ENCODE measurements around the gene JMJD7. TPM values are rescaled to one million over a fixed set of nuclear protein-coding genes. Genes with fewer than 3 reads are reported as not detected.

JMJD7 gene
- total RNA-seq, 2 experiments from 2014 or later, result 3.0 to 14.1 TPM

- Histone ChIP-seq H3K9me3 (ENCODE audit: low read length) (no peaks in the 10 kb centered on the region), H3K79me2 (ENCODE audit: insufficient read depth, low read depth, low read length) (no peaks in the 10 kb centered on the region), H3K4me1 (ENCODE audit: insufficient read depth, low read length, poor library complexity, severe bottlenecking) (no peaks in the 10 kb centered on the region), H3K36me3 (ENCODE audit: insufficient read depth, low read length) (no peaks in the 10 kb centered on the region), H3K9me2 (ENCODE audit: insufficient read depth, low read length) (no peaks in the 10 kb centered on the region), H3K27ac (ENCODE audit: low read depth, low read length, poor library complexity, severe bottlenecking) (no peak overlapping the region), H3K4me2 (ENCODE audit: low read length) (no peak overlapping the region), H4K20me1 (ENCODE audit: insufficient read depth, low read length) (no peaks in the 10 kb centered on the region), H3K4me3 (ENCODE audit: low read depth, low read length, poor library complexity, severe bottlenecking) (no peak overlapping the region), H2AFZ (ENCODE audit: low read length) (no peak overlapping the region)
- intact Hi-C loops (cut with micrococcal nuclease; ENCODE audit: unreplicated experiment), result no loop called here
- TF ChIP-seq CTCF (conservative IDR thresholded peaks at IDR 0.05; ENCODE audit: low read length) (no peak), EZH2phosphoT487 (IDR thresholded peaks at IDR 0.05; ENCODE audit: borderline replicate concordance, low read depth, low read length) (no peak)
- POLR2A ChIA-PET, result interaction anchor here (0.6 kb wide), 1 partner anchor 56 kb away, joined by 3 read pairs; no protein-coding TSS in a partner anchor
- no TSS peak for BruUV-seq (replicated peaks)
- no peak for DNase-seq (ENCODE audit: low spot score)
- CTCF ChIA-PET (ENCODE audit: unreplicated experiment), result no interaction called here
These were observed 23.3 kb downstream of the JMJD7 start for GRCh38 chr15:41851167-41851523.

- no TSS peak for BruUV-seq (replicated peaks)
- ChIA-PET CTCF (ENCODE audit: unreplicated experiment) (no interaction called here), POLR2A (interaction anchor here (0.6 kb wide), 2 partner anchors 57 to 666 kb away, joined by 3 read pairs; no protein-coding TSS in a partner anchor)
These were observed 24.0 kb downstream of the JMJD7 start for GRCh38 chr15:41851755-41852370.

More at GRCh38 chr15:41851755-41852370, 24.0 kb downstream of the JMJD7 start:
- TF ChIP-seq CTCF (conservative IDR thresholded peaks at IDR 0.05; ENCODE audit: low read length) (no peak), EZH2phosphoT487 (IDR thresholded peaks at IDR 0.05; ENCODE audit: borderline replicate concordance, low read depth, low read length) (no peak)
- Histone ChIP-seq H2AFZ (ENCODE audit: low read length) (no peak overlapping the region), H3K36me3 (ENCODE audit: insufficient read depth, low read length) (no peaks in the 10 kb centered on the region), H3K4me1 (ENCODE audit: insufficient read depth, low read length, poor library complexity, severe bottlenecking) (no peaks in the 10 kb centered on the region), H3K4me2 (ENCODE audit: low read length) (no peak overlapping the region), H3K4me3 (ENCODE audit: low read depth, low read length, poor library complexity, severe bottlenecking) (no peak overlapping the region), H3K27ac (ENCODE audit: low read depth, low read length, poor library complexity, severe bottlenecking) (no peak overlapping the region), H3K9me3 (ENCODE audit: low read length) (no peaks in the 10 kb centered on the region), H3K9me2 (ENCODE audit: insufficient read depth, low read length) (no peaks in the 10 kb centered on the region), H3K79me2 (ENCODE audit: insufficient read depth, low read depth, low read length) (no peaks in the 10 kb centered on the region), H4K20me1 (ENCODE audit: insufficient read depth, low read length) (no peaks in the 10 kb centered on the region)
- intact Hi-C loops (cut with micrococcal nuclease; ENCODE audit: unreplicated experiment), result no loop called here
- DNase-seq (ENCODE audit: low spot score), result no peak
